ENCODE data around the gene RNF225. TPM values are rescaled to one million over a fixed set of nuclear protein-coding genes. Genes with fewer than 3 reads are reported as not detected.

Gene RNF225
- total RNA-seq, 1 donor from 2014 or later: not detected

DNA sequence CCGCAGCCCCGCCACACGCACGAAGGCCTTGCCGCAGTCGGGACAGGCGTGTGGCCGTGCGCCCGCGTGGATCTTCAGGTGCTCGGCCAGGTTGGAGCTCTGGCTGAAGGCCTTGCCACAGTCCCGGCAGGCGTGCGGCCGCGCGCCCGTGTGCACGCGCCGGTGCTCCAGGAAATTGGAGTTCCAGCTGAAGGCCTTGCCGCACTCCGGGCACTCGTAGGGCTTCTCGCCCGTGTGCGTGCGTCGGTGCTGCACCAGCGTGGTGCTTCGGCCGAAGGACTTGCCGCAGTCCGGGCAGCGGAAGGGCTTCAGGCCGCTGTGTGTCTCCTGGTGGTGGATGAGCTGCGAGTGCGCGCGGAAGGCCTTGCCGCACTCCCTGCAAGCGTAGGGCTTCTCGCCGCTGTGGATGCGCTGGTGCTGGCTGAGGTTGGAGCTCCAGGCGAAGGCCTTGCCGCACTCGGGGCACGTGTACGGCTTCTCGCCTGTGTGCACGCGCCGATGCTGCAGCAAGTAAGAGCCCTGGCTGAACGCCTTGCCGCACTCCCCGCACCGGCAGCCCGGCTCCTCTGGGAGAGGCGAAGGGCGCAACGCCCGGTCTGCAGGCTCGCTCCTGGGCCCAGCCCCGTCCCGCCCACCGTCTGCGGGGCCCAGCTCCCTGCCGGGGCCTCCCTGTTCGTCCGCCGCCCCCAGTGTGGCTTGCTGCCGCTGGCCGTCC is 38.5 kb upstream of the RNF225 start:
- no peak overlapping the region for H3K4me3 Mint-ChIP-seq (ENCODE audit: unreplicated experiment)
- H3K4me1 Mint-ChIP-seq (ENCODE audit: unreplicated experiment): peaks cover 2% of the 10 kb centered on the region
- H3K27me3 Mint-ChIP-seq (ENCODE audit: unreplicated experiment): peaks cover 17% of the 10 kb centered on the region
- H3K36me3 Mint-ChIP-seq (ENCODE audit: low read depth, unreplicated experiment): peaks cover 10% of the 10 kb centered on the region
- no peak for DNase-seq (ENCODE audit: low spot score)
- H3K9me3 Mint-ChIP-seq (ENCODE audit: unreplicated experiment): no peaks in the 10 kb centered on the region
- TF ChIP-seq, protein P1, sequence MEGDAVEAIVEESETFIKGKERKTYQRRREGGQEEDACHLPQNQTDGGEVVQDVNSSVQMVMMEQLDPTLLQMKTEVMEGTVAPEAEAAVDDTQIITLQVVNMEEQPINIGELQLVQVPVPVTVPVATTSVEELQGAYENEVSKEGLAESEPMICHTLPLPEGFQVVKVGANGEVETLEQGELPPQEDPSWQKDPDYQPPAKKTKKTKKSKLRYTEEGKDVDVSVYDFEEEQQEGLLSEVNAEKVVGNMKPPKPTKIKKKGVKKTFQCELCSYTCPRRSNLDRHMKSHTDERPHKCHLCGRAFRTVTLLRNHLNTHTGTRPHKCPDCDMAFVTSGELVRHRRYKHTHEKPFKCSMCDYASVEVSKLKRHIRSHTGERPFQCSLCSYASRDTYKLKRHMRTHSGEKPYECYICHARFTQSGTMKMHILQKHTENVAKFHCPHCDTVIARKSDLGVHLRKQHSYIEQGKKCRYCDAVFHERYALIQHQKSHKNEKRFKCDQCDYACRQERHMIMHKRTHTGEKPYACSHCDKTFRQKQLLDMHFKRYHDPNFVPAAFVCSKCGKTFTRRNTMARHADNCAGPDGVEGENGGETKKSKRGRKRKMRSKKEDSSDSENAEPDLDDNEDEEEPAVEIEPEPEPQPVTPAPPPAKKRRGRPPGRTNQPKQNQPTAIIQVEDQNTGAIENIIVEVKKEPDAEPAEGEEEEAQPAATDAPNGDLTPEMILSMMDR (IDR thresholded peaks at IDR 0.05; ENCODE audit: unreplicated experiment): no peak
- no peak overlapping the region for H3K27ac Mint-ChIP-seq (ENCODE audit: unreplicated experiment)

- Mint-ChIP-seq H3K4me3 (ENCODE audit: unreplicated experiment) (no peak overlapping the region), H3K36me3 (ENCODE audit: low read depth, unreplicated experiment) (peaks cover 6% of the 10 kb centered on the region), H3K4me1 (ENCODE audit: unreplicated experiment) (peaks cover 3% of the 10 kb centered on the region), H3K9me3 (ENCODE audit: unreplicated experiment) (no peaks in the 10 kb centered on the region), H3K27me3 (ENCODE audit: unreplicated experiment) (peaks cover 21% of the 10 kb centered on the region), H3K27ac (ENCODE audit: unreplicated experiment) (no peak overlapping the region)
- DNase-seq (ENCODE audit: low spot score): no peak
- TF ChIP-seq, protein P1 (IDR thresholded peaks at IDR 0.05; ENCODE audit: unreplicated experiment): no peak
These were observed 37.8 kb upstream of the RNF225 start for GRCh38 chr19:58357481-58358145.

- H3K9me3 Mint-ChIP-seq (ENCODE audit: unreplicated experiment): no peaks in the 10 kb centered on the region
- H3K36me3 Mint-ChIP-seq (ENCODE audit: low read depth, unreplicated experiment): peaks cover 4% of the 10 kb centered on the region
- H3K27me3 Mint-ChIP-seq (ENCODE audit: unreplicated experiment): peaks cover 13% of the 10 kb centered on the region
- TF ChIP-seq, protein P1 (IDR thresholded peaks at IDR 0.05; ENCODE audit: unreplicated experiment): no peak
- peak; percentile 63 for DNase-seq (ENCODE audit: low spot score)
- peaks cover 3% of the 10 kb centered on the region for H3K4me1 Mint-ChIP-seq (ENCODE audit: unreplicated experiment)
- peak overlapping the region; percentile 100 for H3K27ac Mint-ChIP-seq (ENCODE audit: unreplicated experiment)
- peak overlapping the region; percentile 97 for H3K4me3 Mint-ChIP-seq (ENCODE audit: unreplicated experiment)
These were observed 33.6 kb upstream of the RNF225 start for GRCh38 chr19:58361900-58362271.

DNA sequence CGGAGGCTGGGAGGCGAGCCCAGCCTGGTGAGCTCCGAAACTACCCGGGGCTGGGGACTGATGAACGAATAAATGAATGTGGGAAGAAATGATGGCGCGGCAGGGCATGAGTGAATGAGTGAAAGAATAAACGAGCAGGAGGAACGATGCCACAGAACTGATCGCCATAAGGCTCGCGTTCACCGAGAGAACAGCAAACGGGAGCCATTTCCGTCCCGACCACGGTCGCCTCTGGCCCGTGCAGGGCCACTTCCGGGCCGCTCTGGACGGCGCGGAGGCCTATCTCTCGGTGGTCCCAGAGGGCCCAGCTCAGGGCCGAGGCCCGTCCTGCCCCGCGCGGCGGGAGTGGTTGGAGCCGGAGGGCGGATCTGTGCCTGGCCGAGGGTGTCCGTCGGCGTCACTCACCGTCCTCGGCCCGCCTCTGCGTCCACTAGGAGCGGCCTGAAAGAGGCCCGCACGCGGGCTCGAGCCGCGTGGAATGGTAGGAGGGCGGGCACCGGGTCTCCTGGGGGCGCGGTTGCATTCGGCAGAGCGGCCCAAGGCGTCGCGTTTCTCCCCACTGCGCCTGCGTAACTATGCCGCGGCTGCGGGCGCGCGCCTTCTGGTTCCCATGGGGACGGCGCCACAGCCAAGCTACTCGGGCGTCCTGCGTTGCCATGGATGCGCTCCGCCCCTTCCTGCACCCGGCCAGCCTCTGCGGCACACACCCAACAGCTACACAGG is 33.0 kb upstream of the RNF225 start, which contains the start of gene ZNF497:
TSS of gene ZNF497 (minus strand) at position 480 of the 723 bp plus-strand sequence. CDS start 5,116 bp downstream, outside the sequence.
- peak within 1 kb of the TSS; percentile 97 for H3K4me3 Mint-ChIP-seq (ENCODE audit: unreplicated experiment)
- peaks cover 13% of the 10 kb centered on the region for H3K27me3 Mint-ChIP-seq (ENCODE audit: unreplicated experiment)
- peak; percentile 97 for DNase-seq (ENCODE audit: low spot score)
- TF ChIP-seq, protein P1 (IDR thresholded peaks at IDR 0.05; ENCODE audit: unreplicated experiment): no peak
- no peaks in the 10 kb centered on the region for H3K9me3 Mint-ChIP-seq (ENCODE audit: unreplicated experiment)
- H3K36me3 Mint-ChIP-seq (ENCODE audit: low read depth, unreplicated experiment): peaks cover 6% of the 10 kb centered on the region
- peaks cover 3% of the 10 kb centered on the region for H3K4me1 Mint-ChIP-seq (ENCODE audit: unreplicated experiment)
- peak within 1 kb of the TSS; percentile 100 for H3K27ac Mint-ChIP-seq (ENCODE audit: unreplicated experiment)

All from endothelial cell (in vitro differentiated cells).